ENCODE results near the gene ZBTB7C.

ZBTB7C gene

DNA sequence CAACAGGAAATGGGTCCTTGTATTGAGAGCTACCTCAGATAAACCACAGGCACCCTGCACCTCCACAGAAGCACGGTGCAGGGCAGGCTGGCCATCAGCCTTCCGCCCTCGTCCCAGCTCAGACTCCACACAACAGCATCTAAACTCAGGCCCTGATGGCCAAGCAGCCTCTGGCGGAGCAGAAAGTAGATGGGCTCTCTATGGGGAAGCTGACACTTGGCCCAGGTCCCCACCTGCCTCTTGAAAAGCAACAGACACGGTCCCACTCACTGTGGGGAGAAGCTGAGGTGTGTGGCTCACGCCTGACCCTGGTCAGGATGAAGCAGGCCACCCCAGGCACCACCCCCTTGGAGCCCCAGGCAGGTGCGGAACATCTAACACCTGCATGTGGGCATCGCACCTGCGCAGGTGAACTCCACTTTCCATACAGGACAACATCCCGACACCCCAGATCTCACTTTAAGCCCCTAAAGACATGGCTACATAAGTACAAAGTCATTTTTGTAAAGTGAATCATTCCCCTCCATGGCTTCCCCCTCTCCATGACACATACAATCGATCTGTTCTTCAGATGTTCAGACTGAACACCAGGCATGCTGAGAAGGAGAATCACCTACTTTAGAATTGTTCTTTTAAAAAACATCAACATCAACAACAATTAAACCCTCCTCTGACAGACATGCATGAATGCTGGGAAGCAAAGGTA, 208.4 kb downstream of the ZBTB7C start:
- H3K9me3 ChIP-seq = no peaks in the 10 kb centered on the region
- H3K36me3 ChIP-seq = no peaks in the 10 kb centered on the region
- H3K27me3 ChIP-seq = no peaks in the 10 kb centered on the region
- no peak overlapping the region for H3K9ac ChIP-seq
- TF ChIP-seq Cebpa-rat (IDR thresholded peaks at IDR 0.05) = no peak
- H3K4me1 ChIP-seq = peaks cover 6% of the 10 kb centered on the region; the same call in 1 of the 2 replicates
- H4K20me1 ChIP-seq = no peaks in the 10 kb centered on the region
- H3K4me2 ChIP-seq = no peak overlapping the region
- no peak overlapping the region for H3K4me3 ChIP-seq
- no peak overlapping the region for H3K27ac ChIP-seq

DNA sequence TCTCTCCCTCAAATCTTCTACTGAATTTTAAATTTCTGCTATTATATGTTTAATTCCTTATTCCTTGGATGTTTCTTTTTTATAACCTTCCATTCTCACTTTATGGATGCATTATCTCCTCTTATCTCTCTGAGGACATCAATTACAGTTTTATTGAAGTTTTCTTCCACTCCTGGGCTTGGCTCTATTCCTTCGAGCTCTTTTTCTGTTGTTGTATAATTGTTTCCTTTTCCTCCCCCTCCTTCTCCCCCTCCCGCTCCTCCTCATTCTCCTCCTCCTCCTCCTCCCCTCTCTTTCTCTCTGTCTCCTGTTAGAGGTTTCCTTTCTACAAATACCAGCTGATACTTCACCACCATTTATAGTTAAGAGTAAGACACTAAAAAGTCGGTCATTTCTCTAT, 209.8 kb downstream of the ZBTB7C start:
- H3K4me2 ChIP-seq = no peak overlapping the region
- H3K27me3 ChIP-seq = no peaks in the 10 kb centered on the region
- no peak overlapping the region for H3K4me3 ChIP-seq
- H4K20me1 ChIP-seq = no peaks in the 10 kb centered on the region
- peaks cover 6% of the 10 kb centered on the region; the same call in 1 of the 2 replicates for H3K4me1 ChIP-seq
- no peaks in the 10 kb centered on the region for H3K36me3 ChIP-seq
- H3K9ac ChIP-seq = no peak overlapping the region
- no peak overlapping the region for H3K27ac ChIP-seq
- TF ChIP-seq Cebpa-rat (IDR thresholded peaks at IDR 0.05) = no peak
- H3K9me3 ChIP-seq = no peaks in the 10 kb centered on the region

DNA sequence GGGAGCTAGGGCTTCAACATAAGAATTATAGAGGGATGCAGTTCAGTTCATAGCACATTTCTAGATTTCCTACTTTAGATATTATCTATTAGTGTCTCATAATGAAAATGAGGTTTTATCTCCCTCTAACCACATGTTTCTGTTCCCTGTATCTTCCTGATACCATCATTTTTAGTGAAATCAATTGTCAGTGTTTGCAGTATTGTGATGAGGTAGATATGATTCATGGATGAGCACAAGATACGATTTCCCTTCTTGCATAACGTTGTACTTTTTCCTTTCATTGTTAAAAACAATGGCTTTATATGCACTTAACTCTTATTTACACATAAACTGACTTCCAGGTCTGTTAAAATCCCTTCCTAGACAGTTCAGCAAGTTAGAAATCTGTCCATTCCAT, 211.4 kb downstream of the ZBTB7C start:
- Histone ChIP-seq H4K20me1 (no peaks in the 10 kb centered on the region), H3K4me1 (no peaks in the 10 kb centered on the region), H3K4me2 (no peak overlapping the region), H3K36me3 (no peaks in the 10 kb centered on the region), H3K9me3 (no peaks in the 10 kb centered on the region), H3K27me3 (no peaks in the 10 kb centered on the region), H3K9ac (no peak overlapping the region), H3K27ac (no peak overlapping the region), H3K4me3 (no peak overlapping the region)
- TF ChIP-seq Cebpa-rat (IDR thresholded peaks at IDR 0.05) = no peak

DNA sequence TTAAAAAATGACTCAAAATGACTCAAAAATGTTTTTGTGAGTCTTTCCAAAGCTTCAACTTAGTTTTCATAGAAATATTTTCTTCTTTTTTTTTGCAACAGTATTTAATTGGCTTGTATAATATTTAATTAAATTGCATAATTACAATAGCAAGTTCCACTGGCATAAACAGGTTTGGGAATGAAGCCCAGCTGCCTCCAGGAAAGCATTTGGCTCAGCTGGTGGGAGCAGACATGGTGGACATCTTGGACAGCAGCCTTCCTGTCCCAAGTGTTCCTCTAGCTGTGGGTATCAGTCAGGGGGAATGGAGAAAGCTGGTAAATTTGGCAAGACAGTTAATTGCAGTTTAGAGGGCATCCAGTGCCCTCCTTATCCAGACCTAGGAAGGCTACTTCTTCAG, 213.4 kb downstream of the ZBTB7C start:
- no peaks in the 10 kb centered on the region for H3K27me3 ChIP-seq
- no peaks in the 10 kb centered on the region for H3K4me1 ChIP-seq
- H3K36me3 ChIP-seq = no peaks in the 10 kb centered on the region

DNA sequence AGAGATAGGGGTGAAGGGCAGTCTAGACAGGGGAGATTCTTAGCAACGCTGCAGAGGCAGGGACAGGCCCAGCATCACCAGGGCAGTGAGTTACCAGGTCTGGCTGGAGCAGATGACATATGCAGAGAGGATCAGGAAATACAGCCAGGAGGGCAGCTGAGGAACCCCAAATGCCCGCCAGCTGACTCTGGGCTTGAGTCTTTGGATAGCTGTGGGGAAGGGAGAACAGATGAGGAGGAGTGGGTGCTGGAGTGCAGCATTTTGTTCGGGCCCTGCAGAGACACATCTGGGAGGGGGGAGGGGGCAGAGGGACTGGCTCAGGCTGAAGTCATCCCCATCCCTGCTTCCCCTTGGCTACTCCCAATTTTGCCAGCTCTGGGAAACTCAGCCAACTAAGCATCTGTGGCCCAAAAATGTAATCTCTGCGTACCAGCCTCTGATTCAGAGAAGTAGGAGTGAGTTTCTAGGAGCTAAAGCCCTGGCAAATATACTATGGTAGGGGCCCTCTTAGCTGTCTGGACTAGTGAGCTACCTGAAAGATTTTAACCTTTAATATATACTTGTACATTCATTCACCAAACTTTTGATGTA, 214.5 kb downstream of the ZBTB7C start:
- Histone ChIP-seq H3K27me3 (no peaks in the 10 kb centered on the region), H4K20me1 (no peaks in the 10 kb centered on the region), H3K9me3 (no peaks in the 10 kb centered on the region), H3K9ac (no peak overlapping the region), H3K36me3 (no peaks in the 10 kb centered on the region), H3K4me1 (no peaks in the 10 kb centered on the region), H3K27ac (no peak overlapping the region), H3K4me3 (no peak overlapping the region), H3K4me2 (no peak overlapping the region)
- TF ChIP-seq Cebpa-rat (IDR thresholded peaks at IDR 0.05) = no peak

More for the DNA sequence above, 213.4 kb downstream of the ZBTB7C start:
- Histone ChIP-seq H3K4me3 (no peak overlapping the region), H4K20me1 (no peaks in the 10 kb centered on the region), H3K4me2 (no peak overlapping the region), H3K27ac (no peak overlapping the region), H3K9me3 (no peaks in the 10 kb centered on the region), H3K9ac (no peak overlapping the region)
- TF ChIP-seq Cebpa-rat (IDR thresholded peaks at IDR 0.05) = no peak

DNA sequence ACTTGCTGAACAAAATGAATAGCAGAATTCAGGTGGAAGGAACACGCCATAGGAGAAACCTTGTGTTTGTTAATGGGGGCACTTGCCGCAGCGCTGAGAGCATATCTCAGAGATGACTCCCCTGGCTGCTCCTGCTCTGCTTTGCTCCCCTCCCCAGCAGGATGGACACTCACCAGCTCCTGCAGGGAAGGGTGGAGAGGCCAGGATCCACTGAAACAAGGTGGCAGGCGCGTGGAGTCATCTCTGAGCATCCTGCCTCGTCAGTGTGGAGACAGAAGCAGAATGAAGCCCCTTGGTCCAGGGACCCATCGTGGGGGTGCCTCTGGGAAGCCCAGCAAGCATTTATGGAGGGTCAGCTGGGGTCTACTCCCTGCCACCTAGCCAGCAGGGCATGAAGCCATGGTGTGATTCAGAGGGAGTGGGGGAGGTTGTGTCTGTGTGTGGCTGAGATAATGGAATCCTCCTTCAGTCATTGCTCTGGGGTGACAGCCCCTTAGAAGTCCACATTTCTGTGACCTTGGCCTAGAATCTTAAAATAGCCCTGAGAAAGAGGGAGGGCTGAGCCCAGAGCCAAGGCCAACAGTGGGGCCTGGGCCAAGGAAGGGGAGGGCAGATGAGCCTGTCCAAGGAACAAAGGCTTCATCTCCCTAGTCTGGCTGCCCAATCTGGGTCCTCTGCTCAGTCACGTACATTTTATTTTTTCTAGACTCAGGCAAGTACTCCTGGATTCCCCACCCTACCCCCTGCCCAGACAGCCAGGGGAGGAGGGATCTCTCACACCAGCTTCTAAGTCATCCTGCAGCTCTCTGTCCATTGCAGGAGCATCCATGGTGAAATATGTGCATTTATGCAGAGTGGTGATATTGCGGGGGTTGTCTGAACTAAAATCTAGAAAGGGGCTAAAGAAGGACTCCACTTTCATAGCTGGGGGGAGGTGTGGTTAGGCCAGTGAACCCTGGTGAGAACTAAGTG, 215.4 kb downstream of the ZBTB7C start:
- Histone ChIP-seq H3K4me3 (no peak overlapping the region), H3K4me2 (no peak overlapping the region), H3K9me3 (no peaks in the 10 kb centered on the region), H3K36me3 (no peaks in the 10 kb centered on the region), H3K9ac (no peak overlapping the region), H3K27ac (no peak overlapping the region), H3K27me3 (no peaks in the 10 kb centered on the region), H3K4me1 (no peaks in the 10 kb centered on the region), H4K20me1 (no peaks in the 10 kb centered on the region)
- no peak for TF ChIP-seq Cebpa-rat (IDR thresholded peaks at IDR 0.05)

DNA sequence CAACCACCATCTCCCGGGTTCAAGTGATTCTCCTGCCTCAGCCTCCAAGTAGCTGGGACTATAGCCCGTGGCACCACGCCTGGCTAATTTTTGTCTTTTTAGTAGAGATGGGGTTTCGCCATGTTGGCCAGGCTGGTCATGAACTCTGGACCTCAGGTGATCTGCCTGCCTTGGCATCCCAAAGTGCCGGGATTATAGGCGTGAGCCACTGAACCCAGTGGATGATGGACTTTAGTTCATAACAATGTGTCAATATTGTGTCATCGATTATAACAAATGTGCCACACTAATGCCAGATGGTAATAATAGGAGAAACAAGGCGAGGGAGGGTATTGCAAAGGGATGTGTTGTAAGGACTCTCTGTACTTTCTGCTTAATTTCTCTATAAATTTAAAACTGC, 216.6 kb downstream of the ZBTB7C start:
- Histone ChIP-seq H3K9me3 (no peaks in the 10 kb centered on the region), H4K20me1 (no peaks in the 10 kb centered on the region), H3K4me2 (no peak overlapping the region), H3K4me1 (no peaks in the 10 kb centered on the region), H3K27me3 (no peaks in the 10 kb centered on the region), H3K4me3 (no peak overlapping the region), H3K36me3 (no peaks in the 10 kb centered on the region), H3K27ac (no peak overlapping the region), H3K9ac (no peak overlapping the region)
- TF ChIP-seq Cebpa-rat (IDR thresholded peaks at IDR 0.05) = no peak

DNA sequence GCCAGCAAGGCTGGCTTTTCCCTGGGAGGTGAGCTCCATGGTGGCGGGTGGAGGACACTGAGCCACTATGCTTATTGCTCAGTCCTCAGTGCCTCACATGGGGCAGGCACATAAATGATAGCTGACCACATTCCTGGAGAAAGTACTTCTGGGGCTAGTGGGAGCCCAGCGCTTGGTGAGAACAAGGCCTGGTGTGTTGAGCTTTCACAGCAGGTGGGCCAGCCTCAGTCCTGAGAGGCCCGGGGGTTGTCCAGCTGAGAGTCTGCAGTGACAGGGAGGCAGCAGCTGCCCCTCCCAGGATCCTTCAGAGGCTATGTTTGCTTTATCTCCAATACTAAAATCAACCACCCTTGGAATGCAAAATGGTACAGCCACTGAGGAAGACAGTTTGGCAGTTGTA, 217.7 kb downstream of the ZBTB7C start:
- TF ChIP-seq Cebpa-rat (IDR thresholded peaks at IDR 0.05) = no peak
- Histone ChIP-seq H3K4me2 (no peak overlapping the region), H3K27ac (no peak overlapping the region), H3K9me3 (no peaks in the 10 kb centered on the region), H3K4me3 (no peak overlapping the region), H3K27me3 (no peaks in the 10 kb centered on the region), H3K4me1 (no peaks in the 10 kb centered on the region), H3K36me3 (no peaks in the 10 kb centered on the region), H4K20me1 (no peaks in the 10 kb centered on the region), H3K9ac (no peak overlapping the region)

DNA sequence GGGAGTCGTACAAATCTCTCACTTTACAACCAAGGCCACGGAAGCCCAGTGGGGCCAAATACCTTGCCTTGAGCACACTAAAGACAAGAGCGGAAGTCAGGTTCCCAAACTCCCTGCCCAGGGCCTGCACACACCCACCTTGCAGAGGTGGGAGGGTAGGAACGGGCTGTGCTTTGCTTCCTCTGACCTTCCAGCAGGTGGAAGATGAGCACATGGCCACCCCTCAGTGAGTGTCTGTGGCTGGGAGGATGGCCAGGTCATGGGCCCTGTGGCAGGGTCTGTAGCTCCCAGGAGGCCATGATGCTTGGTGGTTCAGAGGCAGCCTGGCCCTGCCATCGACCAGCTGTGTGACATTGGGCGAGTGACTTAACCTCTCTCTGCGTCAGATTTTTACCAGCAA, 218.2 kb downstream of the ZBTB7C start:
- H3K27ac ChIP-seq = no peak overlapping the region
- H4K20me1 ChIP-seq = no peaks in the 10 kb centered on the region
- H3K4me3 ChIP-seq = no peak overlapping the region
- H3K4me2 ChIP-seq = no peak overlapping the region
- H3K9me3 ChIP-seq = no peaks in the 10 kb centered on the region
- H3K27me3 ChIP-seq = no peaks in the 10 kb centered on the region
- H3K4me1 ChIP-seq = no peaks in the 10 kb centered on the region
- TF ChIP-seq Cebpa-rat (IDR thresholded peaks at IDR 0.05) = no peak
- no peak overlapping the region for H3K9ac ChIP-seq
- H3K36me3 ChIP-seq = no peaks in the 10 kb centered on the region

DNA sequence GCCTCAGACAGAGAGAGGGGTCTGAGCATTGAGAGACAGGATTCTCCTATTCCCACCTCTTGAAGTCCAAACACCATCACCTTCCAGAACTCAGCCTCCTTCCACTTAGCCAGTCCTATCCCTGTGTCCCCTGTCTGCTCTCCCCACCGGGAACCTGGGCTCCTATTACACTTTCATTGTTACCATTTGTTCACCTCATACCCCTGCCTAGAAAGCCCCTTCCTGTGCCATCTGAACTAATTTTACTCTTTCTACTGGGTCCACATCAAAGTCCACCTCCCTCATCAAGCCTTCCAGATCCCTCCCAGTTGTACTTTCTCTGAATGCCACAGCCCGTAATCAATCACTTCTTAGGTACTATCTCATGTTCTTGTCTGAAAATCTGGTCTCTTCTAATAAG, 220.6 kb downstream of the ZBTB7C start:
- Histone ChIP-seq H3K4me3 (no peak overlapping the region), H3K9me3 (no peaks in the 10 kb centered on the region), H3K9ac (no peak overlapping the region), H3K4me2 (no peak overlapping the region), H4K20me1 (no peaks in the 10 kb centered on the region), H3K36me3 (no peaks in the 10 kb centered on the region), H3K27me3 (no peaks in the 10 kb centered on the region), H3K27ac (no peak overlapping the region), H3K4me1 (no peaks in the 10 kb centered on the region)
- no peak for TF ChIP-seq Cebpa-rat (IDR thresholded peaks at IDR 0.05)
